GM23248 (cell line): ENCODE measurements around the gene UCN2.

Experiments
- EZH2 ChIP-seq: fragments of 200-600 bp; sonication (generic); IDR thresholded peaks from 2 replicates; pipeline ENCODE4 v1.6.1; 2018; ENCODE audit warnings: antibody characterized with exemption, mild to moderate bottlenecking; ENCODE audit not compliant: insufficient read depth, poor library complexity, severe bottlenecking
- EZH2phosphoT487 ChIP-seq: fragments of 200-600 bp; sonication (generic); IDR thresholded peaks from 2 replicates; pipeline ENCODE4 v1.6.1; 2018; ENCODE audit warnings: antibody characterized with exemption, moderate library complexity, mild to moderate bottlenecking, low read depth; ENCODE audit not compliant: insufficient read depth

GRCh38 chr3:48595075-48595525 is 31.5 kb upstream of the UCN2 start, which contains the start of gene COL7A1:
- TF ChIP-seq EZH2 (no peak), EZH2phosphoT487 (no peak)
